WTC11 (cell line): ENCODE measurements around the gene KRTAP19-1.

Experiments used
- CREM ChIP-seq: sonication (generic); formaldehyde crosslinking; IDR thresholded peaks from 2 replicates; pipeline ENCODE4 v1.8.1; 2022; ENCODE audit warnings: mild to moderate bottlenecking, missing genetic modification reagents, moderate library complexity
- CTCF ChIP-seq: fragments of 200-600 bp; IDR thresholded peaks from 2 replicates; pipeline ENCODE4 v1.8.0; 2022; ENCODE audit warnings: antibody characterized with exemption
- TEAD1 ChIP-seq: sonication (generic); formaldehyde crosslinking; IDR thresholded peaks from 2 replicates; pipeline ENCODE4 v1.8.0; 2022; ENCODE audit warnings: mild to moderate bottlenecking, missing genetic modification reagents

GRCh38 chr21:30443226-30443625 is 36.9 kb downstream of the KRTAP19-1 start:
- no peak for TF ChIP-seq CTCF
- TF ChIP-seq CREM (CRISPR knock-in tag), result no peak
- TF ChIP-seq TEAD1, result no peak
